ENCODE data around the gene MUCL3.
A peak's percentile ranks its signal among the peaks of the same experiment; 100 is the strongest.
"Not testable (repeated sequence)": the region's sequence is repeated elsewhere in the genome, so short reads cannot be mapped to it uniquely, and the experiment has no call there.

The MUCL3 gene, protein sequence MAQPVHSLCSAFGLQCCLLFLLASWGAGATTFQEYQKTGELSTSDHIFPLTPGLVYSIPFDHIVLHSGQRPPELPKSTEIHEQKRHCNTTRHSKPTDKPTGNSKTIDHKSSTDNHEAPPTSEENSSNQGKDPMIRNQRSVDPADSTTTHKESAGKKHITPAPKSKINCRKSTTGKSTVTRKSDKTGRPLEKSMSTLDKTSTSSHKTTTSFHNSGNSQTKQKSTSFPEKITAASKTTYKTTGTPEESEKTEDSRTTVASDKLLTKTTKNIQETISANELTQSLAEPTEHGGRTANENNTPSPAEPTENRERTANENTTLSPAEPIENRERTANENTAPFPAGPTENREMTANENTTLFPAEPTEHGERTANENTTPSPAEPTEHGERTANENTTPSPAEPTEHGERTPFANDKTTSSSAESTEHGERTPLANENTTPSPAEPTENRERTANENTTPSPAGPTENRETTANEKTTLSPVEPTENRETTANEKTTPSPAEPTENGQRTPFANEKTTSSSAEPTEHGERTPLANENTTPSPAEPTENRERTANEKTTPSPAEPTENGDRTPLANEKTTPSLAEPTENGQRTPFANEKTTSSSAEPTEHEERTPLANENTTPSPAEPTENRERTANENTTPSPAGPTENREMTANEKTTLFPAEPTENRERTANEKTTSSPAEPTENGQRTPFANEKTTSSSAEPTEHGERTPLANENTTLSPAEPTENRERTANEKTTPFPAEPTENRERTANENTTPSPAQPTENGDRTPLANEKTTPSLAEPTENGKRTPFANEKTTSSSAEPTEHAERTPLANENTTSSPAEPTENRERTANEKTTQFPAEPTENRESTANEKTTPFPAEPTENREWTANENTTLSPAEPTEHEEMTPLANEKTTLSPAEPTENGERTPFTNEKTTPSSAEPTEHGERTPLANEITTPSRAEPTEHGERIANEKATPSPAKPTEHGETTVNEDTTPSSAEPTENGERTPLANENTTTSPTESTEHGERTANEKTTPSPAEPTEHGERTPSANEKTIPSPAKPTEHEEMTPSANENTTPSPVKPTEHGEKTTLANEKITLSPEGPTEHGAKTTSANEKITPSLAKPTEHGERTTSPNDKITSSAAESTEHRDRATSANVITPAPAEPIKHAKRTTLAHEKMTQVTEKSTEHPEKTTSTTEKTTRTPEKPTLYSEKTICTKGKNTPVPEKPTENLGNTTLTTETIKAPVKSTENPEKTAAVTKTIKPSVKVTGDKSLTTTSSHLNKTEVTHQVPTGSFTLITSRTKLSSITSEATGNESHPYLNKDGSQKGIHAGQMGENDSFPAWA (N-terminal part only)

DNA sequence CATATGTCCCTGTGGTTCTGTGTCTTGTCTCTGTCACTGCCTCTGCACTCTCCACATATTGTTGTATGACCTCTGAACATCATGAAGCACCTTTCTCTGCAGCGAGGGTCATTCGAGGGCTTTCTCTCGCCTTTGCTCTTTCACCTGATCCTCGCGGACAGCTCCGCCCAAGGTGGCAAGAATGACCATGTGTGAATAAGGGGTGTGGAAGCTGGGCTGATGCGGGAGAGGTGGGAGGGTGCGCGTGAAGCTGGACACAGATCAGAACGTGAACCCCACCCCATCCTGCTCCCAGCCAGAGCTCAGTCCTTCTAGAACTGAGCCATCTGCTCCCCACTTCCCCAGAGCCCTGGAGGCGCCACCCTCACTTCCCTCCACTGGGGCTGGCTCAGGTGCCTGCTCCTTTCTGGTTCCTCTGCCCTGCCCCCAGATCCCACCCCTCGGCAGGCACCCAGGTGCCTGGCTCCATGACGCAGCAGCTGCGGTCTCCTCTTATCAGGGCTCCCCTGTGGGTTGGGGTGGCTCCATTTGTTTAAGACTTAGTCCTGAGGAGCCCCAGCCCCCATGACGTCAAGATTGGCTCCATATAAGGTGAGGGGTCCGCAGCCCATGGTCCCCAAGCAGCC is at the start of gene MUCL3:
TSS of gene MUCL3 (plus strand) at position 613 of the 626 bp plus-strand sequence. CDS start 27 bp downstream, outside the sequence.
- no peak for DNase-seq

DNA sequence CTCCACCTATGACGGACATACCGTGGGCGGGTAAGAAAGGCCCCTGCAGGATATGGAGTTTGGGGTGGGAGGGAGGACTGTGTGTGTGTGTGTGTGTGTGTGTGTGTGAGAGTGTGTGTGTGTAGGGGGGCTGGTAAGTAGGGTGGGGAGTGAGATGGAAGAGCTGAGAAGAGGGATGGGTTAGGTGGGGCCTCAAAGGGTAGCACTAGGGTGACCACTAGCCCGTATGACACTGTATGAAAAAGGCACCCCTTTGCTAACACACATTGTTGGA is 49.4 kb upstream of the MUCL3 start:
- DNase-seq = no peak

DNA sequence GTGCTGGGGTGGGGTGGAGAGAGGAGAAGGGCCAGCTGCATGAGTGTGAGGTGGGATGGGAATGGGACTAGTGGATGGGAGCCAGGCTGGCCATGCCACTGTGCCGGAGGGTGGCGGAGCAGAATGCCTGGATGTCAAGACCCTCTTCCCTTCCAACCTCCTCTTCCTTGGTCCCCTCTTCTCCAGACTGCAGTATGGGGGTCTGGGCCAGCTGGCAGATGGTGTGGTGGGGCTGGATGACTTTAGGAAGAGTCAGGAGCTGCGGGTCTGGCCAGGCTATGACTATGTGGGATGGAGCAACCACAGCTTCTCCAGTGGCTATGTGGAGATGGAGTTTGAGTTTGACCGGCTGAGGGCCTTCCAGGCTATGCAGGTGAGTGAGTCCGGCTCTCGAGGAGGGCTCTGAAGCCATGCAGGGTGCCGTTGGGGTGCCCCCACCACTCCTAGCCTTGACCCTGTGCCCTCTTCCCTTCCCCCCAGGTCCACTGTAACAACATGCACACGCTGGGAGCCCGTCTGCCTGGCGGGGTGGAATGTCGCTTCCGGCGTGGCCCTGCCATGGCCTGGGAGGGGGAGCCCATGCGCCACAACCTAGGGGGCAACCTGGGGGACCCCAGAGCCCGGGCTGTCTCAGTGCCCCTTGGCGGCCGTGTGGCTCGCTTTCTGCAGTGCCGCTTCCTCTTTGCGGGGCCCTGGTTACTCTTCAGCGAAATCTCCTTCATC is 48.8 kb upstream of the MUCL3 start:
- DNase-seq = no peak

DNA sequence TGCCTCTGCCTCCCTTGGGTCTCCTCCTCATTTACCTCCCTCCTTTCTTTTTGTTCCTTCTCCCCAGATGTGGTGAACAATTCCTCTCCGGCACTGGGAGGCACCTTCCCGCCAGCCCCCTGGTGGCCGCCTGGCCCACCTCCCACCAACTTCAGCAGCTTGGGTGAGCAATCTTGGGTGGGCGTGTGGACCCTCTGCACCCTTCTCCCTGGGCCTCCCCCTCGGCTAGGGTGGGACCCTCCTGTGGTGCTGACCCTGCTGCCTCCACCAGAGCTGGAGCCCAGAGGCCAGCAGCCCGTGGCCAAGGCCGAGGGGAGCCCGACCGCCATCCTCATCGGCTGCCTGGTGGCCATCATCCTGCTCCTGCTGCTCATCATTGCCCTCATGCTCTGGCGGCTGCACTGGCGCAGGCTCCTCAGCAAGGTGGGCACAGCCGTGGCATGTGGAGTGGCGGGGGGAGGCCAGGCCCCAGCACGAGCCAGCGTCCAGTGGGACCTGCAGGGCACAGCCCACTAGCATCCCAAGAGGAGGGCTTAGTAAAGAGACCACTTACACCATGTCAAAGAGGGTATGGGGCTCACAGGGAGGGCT is 47.7 kb upstream of the MUCL3 start:
- no peak for DNase-seq

DNA sequence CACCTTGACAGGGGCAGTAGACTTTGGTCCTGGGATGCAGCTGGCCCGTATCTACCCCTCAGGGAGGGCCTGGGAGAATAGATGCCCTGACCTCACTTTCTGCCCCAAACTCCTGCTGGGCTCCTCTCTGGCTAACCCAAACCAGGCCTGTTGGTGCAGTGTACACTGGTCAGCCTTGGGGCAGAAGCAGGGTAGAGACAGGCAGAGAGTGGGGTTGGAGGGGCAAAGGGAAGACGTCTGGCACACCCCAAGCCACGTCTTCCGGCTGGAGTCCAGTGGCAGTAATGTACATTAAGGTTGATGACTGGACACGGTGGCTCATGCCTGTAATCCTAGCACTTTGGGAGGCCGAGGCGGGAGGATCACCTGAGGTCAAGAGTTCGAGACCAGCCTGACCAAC is 47.1 kb upstream of the MUCL3 start:
- no peak for DNase-seq

DNA sequence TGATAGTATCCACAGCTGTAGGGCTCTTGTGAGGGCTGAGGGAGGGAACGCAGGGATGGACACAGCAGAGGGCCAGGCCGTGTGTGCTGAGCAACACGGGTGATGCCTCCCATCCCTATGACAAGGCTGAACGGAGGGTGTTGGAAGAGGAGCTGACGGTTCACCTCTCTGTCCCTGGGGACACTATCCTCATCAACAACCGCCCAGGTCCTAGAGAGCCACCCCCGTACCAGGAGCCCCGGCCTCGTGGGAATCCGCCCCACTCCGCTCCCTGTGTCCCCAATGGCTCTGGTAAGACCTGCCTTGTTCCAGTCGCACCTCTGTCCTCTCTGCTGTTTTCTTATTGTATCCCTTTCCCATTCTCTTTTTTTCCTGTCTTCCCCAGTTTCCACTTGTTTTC is 46.4 kb upstream of the MUCL3 start:
- no peak for DNase-seq

DNA sequence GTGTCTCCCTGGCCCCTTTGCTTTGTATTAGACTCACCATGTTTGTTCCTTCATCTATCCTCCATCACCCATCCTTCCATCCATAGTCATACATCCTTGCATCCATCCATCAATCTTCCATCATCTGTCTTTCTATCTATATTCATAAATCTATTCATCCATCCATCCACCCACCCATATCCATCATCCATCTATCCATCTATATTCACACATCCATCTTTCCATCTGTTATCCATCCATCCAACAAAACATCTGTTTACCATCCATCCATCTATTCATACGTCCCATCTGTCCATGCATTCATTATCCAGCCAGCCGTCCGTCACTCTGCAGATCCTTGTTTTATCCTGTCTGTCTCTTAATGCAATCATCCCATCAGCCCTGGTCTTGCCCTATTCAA is 45.8 kb upstream of the MUCL3 start:
- no peak for DNase-seq

DNA sequence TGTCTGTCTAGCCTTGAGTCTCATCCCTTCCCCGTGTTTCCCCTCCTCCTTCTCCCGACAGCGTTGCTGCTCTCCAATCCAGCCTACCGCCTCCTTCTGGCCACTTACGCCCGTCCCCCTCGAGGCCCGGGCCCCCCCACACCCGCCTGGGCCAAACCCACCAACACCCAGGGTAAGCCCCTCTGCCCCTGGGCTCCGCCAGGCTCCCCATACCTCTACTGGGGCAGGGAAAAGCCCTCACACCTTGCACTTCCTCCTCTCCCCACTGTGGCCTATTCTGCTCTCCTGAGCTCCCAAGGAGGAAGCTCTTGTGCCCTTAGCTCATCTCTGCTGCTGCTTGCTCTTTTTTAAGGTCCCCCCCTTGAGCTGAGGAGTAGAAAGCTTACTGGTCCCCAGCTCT is 45.4 kb upstream of the MUCL3 start:
- DNase-seq = no peak

DNA sequence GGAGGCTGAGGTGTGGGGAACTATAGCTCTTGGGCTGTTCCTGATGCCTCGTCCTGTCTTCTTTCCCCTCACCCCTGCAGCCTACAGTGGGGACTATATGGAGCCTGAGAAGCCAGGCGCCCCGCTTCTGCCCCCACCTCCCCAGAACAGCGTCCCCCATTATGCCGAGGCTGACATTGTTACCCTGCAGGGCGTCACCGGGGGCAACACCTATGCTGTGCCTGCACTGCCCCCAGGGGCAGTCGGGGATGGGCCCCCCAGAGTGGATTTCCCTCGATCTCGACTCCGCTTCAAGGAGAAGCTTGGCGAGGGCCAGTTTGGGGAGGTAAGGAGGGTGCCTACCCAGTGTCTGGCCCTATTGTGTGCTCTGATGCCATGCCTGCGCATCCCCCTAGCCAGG is 44.2 kb upstream of the MUCL3 start:
- no peak for DNase-seq

DNA sequence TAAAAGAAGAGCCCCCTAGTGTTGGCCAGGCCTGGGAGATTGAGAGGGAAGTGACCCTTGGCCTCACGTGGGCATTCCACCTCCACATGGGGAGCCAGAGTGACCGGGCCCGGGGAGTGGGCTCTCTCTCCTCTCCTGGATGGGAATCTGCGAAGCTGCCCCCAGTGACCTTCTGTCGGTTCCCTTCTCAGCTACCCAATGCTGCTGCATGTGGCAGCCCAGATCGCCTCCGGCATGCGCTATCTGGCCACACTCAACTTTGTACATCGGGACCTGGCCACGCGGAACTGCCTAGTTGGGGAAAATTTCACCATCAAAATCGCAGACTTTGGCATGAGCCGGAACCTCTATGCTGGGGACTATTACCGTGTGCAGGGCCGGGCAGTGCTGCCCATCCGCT is 42.9 kb upstream of the MUCL3 start:
- no peak for DNase-seq

DNA sequence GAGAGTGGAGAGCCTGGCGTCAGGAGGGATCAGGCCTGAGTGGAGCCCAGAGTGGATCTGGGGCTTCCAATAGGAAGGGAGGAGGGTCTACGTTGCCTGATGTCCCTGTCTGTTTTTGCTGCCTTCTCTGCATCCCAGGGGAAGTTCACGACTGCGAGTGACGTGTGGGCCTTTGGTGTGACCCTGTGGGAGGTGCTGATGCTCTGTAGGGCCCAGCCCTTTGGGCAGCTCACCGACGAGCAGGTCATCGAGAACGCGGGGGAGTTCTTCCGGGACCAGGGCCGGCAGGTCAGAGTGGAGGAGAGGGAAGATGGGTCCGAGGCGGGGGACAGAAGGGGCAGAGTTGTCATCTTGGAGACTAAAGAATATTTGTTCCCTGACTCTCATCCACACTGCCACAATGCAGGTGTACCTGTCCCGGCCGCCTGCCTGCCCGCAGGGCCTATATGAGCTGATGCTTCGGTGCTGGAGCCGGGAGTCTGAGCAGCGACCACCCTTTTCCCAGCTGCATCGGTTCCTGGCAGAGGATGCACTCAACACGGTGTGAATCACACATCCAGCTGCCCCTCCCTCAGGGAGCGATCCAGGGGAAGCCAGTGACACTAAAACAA is 41.9 kb upstream of the MUCL3 start:
- no peak for DNase-seq

DNA sequence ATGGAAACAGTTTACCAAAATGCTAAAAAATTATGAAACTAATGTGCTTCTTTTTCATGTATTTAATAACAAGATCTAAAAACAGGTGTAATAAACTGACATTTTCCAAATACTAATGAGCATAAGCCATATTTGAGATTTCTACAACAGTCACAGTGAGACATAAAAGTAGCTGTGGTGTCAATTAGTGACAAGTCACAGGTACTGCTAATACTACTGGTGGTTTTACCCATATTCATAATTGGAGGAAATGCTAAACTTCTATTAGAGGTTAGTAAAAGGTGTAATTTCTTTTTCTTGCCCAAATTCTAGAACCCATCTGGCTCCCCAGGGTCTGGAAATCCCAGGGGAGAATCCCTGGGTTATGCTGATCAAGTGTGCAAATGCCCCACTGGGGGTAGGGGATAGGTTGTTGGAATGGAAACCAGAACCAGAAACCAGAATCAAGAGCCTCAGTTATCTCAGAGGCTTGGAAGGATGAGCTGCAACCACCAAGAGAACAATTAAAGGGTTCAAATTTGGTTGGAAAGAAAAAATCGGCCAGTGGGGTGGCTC is 39.8 kb upstream of the MUCL3 start:
- no peak for DNase-seq

DNA sequence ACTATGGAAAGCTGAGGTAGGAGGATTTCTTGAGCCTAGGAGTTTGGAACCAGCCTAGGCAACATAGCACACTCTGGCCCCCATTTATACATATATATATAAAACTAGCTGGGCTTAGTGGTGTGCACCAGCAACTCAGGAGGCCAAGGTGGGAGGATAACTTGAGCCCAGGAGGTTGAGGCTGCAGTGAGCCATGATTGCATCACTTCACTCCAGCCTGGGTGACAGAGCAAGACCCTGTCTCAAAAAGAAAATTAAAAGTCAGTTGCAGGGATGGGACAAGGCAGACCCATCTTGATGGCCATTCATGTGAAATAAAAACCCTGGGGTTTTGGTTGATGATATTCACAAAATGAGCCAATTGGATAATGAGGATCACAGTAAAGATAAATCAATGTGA is 39.3 kb upstream of the MUCL3 start:
- DNase-seq = no peak

DNA sequence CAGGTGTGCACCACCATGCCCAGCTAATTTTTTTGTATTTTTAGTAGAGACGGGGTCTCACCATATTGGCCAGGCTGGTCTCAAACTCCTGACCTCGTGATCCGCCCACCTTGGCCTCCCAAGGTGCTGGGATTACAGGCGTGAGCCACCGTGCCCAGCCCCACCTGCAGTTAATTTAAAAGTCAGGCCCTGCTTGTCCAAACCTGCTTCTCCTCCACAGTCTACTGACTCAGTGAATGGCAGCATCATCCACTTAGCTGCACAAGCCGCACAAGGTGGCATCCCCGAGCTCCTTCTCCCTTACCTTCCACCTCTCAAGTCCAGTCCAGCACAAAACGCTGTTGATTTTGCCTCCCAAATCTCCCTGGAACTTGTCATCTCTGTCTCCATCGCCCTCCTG is 38.6 kb upstream of the MUCL3 start:
- not testable (repeated sequence) for DNase-seq

DNA sequence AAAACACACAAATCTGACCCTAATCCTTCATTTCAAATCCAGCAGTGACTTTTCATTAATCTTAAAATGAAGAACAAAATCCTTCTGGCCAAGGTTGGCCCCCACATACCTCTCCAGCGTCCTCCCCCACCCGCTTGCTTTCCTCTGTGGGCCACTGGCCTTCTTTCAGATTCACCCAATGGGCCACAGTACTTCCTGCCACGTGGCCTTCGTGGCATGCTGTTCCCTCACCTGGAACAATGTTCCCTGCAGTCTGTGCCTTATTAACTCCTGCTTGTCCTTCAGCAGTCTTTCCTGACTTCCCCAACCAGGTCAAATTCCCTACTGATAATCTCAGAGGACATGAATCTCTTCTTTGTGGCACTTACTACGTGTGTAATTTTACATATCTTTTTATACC is 38.1 kb upstream of the MUCL3 start:
- no peak for DNase-seq

DNA sequence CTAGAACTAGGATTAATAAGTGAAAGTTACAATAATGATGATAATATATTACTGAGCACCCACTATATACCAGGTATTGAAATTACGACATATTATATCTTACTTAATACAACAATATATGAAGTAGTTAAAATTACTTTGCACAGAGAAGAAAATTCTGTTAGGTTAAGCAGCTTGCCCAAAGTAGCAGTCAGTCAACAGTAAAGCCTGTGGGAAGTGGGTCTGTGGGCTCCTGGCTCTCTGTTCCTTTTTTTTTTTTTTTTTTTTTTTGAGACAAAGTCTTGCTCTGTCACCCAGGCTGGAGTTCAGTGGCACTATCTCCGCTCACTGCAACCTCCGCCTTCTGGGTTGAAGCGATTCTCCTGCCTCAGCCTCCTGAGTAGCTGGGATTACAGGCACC is 37.5 kb upstream of the MUCL3 start:
- no peak for DNase-seq

DNA sequence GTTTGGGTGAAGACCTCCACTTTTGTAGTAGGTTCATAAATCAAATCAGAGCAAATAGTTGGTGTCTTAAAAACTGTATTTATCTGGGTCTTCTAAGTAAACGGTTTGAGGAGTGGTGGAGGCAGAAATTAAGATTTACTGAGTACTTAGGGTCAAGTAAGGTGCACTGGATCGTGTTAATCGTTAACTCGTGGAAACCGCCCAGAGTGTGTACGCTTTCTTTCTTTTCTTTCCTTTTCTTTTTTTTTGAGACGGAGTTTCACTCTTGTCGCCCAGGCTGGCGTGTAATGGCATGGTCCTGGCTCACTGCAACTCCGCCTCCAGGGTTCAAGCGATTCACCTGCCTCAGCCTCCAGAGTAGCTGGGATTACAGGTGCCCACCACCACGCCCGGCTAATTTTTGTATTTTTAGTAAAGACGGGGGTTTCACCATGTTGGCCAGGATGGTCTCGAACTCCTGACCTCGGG is 33.4 kb upstream of the MUCL3 start:
- DNase-seq = not testable (repeated sequence)

DNA sequence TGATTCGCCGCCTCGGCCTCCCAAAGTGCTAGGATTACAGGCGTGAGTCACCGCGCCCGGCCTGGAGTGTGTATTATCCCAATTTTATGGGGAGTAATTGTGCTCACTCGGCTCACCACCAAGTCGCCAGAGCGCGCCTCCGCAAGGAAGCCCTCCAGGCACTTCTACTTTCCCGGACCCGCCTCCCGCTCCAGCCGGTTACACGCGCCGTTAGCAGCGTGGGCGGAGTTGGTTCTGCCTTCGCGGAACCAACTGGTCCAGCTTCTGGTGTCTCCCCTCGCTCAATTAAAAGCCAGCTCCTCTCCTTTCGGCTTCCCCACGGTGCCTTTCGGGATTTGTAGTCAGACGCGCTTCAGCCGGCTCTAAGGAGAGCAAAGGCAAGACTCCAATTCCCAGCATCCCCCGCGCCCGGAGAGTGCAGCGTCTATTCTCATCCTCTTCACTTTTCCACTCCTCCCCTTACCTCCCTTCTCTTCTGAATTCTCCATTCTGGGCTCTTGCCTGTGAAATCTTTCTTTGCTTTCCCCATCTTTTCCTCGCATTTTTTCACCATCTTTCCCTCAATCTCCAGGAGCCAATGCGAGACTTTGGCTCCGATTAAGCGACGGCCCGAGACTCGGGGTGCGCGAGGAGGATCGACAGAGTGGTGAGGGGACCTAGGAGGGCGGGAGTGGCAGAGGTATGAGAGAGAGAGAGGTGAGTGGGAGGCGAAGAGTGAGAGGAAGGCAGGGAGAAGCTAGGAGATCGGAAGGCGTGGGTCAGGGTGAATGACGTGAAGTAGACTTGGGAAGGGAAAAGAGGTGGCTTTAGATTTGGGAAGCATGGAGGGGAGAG is 32.8 kb upstream of the MUCL3 start, which contains the start of gene GTF2H4:
TSS of gene GTF2H4 (plus strand) at position 450 of the 834 bp plus-strand sequence.
- DNase-seq = peak; percentile 96

DNA sequence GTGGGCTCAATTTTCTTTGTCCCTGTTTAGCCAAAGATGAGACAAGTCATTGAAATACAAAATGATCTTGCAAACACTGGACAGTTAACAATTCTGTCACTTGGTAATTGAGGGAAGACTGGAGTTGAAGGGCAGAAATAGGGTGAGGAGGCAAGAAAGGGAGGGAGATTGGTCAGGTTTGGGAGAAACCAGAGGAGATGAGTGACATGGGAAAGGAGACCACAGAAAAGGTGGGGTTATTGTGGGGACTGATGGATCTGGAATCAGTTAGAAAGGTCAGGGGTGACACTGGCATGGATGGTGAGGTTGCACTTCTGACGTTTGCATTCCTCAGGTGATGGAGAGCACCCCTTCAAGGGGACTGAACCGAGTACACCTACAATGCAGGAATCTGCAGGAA is 32.1 kb upstream of the MUCL3 start:
- DNase-seq = no peak

DNA sequence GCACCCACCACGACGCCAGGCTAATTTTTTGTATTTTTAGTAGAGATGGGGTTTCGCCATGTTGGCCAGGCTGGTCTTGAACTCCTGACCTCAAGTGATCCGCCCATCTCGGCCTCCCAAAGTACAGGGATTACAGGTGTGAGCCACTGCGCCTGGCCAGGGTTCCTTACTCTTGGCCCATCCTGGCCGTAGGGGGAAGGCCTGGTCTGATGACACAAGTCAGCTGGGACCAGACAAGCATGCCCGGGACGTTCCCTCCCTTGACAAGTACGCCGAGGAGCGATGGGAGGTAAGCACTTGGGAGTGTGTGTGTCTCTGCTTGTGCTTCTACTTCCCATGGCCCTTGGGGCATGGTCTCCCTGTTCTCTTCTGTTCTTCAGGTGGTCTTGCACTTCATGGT is 30.3 kb upstream of the MUCL3 start:
- DNase-seq = not testable (repeated sequence)

Data from NCI-H1048 (cell line).